CD4-positive, alpha-beta T cell (primary cell): ENCODE results near the gene PGD. TPM values are rescaled to one million over a fixed set of nuclear protein-coding genes. Genes with fewer than 3 reads are reported as not detected.
"Not testable (repeated sequence)": the region's sequence is repeated elsewhere in the genome, so short reads cannot be mapped to it uniquely, and the experiment has no call there.

Experiments used
- ATAC-seq: fragments of 200-7000 bp; cut with Tn5 transposase; one replicate; pipeline ENCODE4 v1.10.0; 2022; ENCODE audit warnings: mild to moderate bottlenecking; ENCODE audit not compliant: poor library complexity
- CTCF ChIA-PET: fragments of 350-600 bp; sonication (Branson Sonifier 250); formaldehyde crosslinking; loops from one replicate; lab custom pipeline; 2021; ENCODE audit warnings: antibody characterized with exemption, inconsistent platforms; lab: Charles Lee
- POLR2A ChIA-PET: fragments of 350-600 bp; sonication (Branson Sonifier 250); formaldehyde crosslinking; loops from one replicate; lab custom pipeline; 2021; ENCODE audit warnings: antibody characterized with exemption, inconsistent platforms; lab: Charles Lee
- DNase-seq, 14 experiments: peaks; one replicate each; pipeline ENCODE4 v3.0.0-alpha.2; 2013 to 2020; ENCODE audit warnings: mixed read lengths in 2 of 14
- H3K27ac ChIP-seq, 2 donors: one replicate each; pipeline versions ENCODE4 v1.5.1 to v1.7.0; 2013; ENCODE audit warnings: low read length in 2 of 2, low read depth in 1 of 2, mild to moderate bottlenecking in 1 of 2
- H3K27me3 ChIP-seq, 2 experiments: 1 replicate in 1 of 2; 2 replicates in 1 of 2; pipeline versions ENCODE4 v1.6.1 to v1.7.0; 2013; ENCODE audit warnings: low read length in 2 of 2, control low read depth in 1 of 2, mild to moderate bottlenecking in 1 of 2, moderate library complexity in 1 of 2; ENCODE audit not compliant: insufficient read depth in 2 of 2, control insufficient read depth in 1 of 2
- H3K36me3 ChIP-seq: one replicate; pipeline ENCODE4 v1.6.1; 2013; ENCODE audit warnings: low read length, control low read depth; ENCODE audit not compliant: insufficient read depth
- H3K4me1 ChIP-seq: one replicate; pipeline ENCODE4 v1.6.1; 2013; ENCODE audit warnings: low read length, control low read depth; ENCODE audit not compliant: insufficient read depth
- H3K4me3 ChIP-seq: one replicate; pipeline ENCODE4 v1.5.1; 2013; ENCODE audit warnings: mild to moderate bottlenecking, low read length, moderate library complexity
- H3K9me3 ChIP-seq, 2 experiments: 1 replicate in 1 of 2; 2 replicates in 1 of 2; pipeline versions ENCODE4 v1.6.1 to v1.7.0; 2013; ENCODE audit warnings: low read length in 2 of 2, mild to moderate bottlenecking in 2 of 2, control low read depth in 1 of 2, moderate library complexity in 1 of 2; ENCODE audit not compliant: control insufficient read depth in 1 of 2, insufficient read depth in 1 of 2
- H3K27ac Mint-ChIP-seq: one replicate; pipeline ENCODE4 v1.8.0; 2020; ENCODE audit warnings: mixed read lengths
- H3K27me3 Mint-ChIP-seq: one replicate; pipeline ENCODE4 v1.8.0; 2021; ENCODE audit warnings: mixed read lengths
- H3K36me3 Mint-ChIP-seq: one replicate; pipeline ENCODE4 v1.8.0; 2021; ENCODE audit warnings: low read depth, mixed read lengths
- H3K4me1 Mint-ChIP-seq: one replicate; pipeline ENCODE4 v1.8.0; 2021; ENCODE audit warnings: low read depth, mixed read lengths
- H3K4me3 Mint-ChIP-seq: one replicate; pipeline ENCODE4 v1.8.0; 2020; ENCODE audit warnings: mild to moderate bottlenecking, mixed read lengths
- H3K9me3 Mint-ChIP-seq: one replicate; pipeline ENCODE4 v1.8.0; 2020; ENCODE audit warnings: mixed read lengths
- intact Hi-C, 2 experiments: fragments of 100-400 bp; cut with DNase I in 1 of 2; cut with micrococcal nuclease in 1 of 2; formaldehyde crosslinking; loops; one replicate each; pipeline versions ENCODE4 v1.15.1 to v1.9.0; 2023 to 2025; cut with DNase I, micrococcal nuclease
- total RNA-seq, 174 experiments: library from RNA in 2 of 174; stranded (reverse) in 2 of 174; gene quantifications; one replicate each; pipeline ENCODE4 v1.2.3 and lab custom pipeline; 2021 to 2026
- TF ChIP-seq, protein P1 (sequence below): fragments of 200-600 bp; IDR thresholded peaks from one replicate; pipeline ENCODE4 v1.8.0; 2022; ENCODE audit warnings: antibody characterized with exemption, mild to moderate bottlenecking

The PGD gene
- total RNA-seq, 2 experiments from 2014 or later = 16.7 to 17.4 TPM

DNA sequence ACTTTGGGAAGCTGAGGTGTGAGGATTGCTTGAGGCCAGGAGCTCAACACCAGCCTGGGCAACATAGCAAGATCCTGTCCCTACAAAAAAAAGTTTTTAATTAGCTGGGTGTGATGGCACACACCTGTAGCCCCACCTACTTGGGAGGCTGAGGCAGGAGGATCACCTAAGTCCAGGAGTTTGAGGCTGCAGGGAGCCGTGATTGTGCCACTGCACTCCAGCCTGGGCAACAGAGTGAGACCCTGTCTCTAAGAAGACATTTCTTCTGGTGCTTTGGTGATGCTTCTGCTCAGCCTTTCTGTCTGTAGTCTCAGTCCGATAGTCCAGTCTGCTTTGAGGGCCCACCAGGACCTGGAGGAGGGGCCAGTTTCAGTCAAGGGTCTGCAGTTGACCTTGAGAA is 8.3 kb downstream of the PGD start:
- intact Hi-C loops = no loop called here
- CTCF ChIA-PET = no interaction called here
- Mint-ChIP-seq H3K4me1 (no peaks in the 10 kb centered on the region), H3K27ac (no peak overlapping the region), H3K4me3 (no peak overlapping the region), H3K36me3 (peaks cover 76% of the 10 kb centered on the region), H3K27me3 (no peaks in the 10 kb centered on the region), H3K9me3 (no peaks in the 10 kb centered on the region)
- Histone ChIP-seq H3K4me1 (no peaks in the 10 kb centered on the region), H3K27ac (no peak overlapping the region), H3K27me3 (no peaks in the 10 kb centered on the region), H3K4me3 (no peak overlapping the region), H3K36me3 (peaks cover 71% of the 10 kb centered on the region), H3K9me3 (no peaks in the 10 kb centered on the region)
- no peak for DNase-seq
- no peak for ATAC-seq
- POLR2A ChIA-PET = no interaction called here
- TF ChIP-seq, protein P1, sequence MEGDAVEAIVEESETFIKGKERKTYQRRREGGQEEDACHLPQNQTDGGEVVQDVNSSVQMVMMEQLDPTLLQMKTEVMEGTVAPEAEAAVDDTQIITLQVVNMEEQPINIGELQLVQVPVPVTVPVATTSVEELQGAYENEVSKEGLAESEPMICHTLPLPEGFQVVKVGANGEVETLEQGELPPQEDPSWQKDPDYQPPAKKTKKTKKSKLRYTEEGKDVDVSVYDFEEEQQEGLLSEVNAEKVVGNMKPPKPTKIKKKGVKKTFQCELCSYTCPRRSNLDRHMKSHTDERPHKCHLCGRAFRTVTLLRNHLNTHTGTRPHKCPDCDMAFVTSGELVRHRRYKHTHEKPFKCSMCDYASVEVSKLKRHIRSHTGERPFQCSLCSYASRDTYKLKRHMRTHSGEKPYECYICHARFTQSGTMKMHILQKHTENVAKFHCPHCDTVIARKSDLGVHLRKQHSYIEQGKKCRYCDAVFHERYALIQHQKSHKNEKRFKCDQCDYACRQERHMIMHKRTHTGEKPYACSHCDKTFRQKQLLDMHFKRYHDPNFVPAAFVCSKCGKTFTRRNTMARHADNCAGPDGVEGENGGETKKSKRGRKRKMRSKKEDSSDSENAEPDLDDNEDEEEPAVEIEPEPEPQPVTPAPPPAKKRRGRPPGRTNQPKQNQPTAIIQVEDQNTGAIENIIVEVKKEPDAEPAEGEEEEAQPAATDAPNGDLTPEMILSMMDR = no peak

DNA sequence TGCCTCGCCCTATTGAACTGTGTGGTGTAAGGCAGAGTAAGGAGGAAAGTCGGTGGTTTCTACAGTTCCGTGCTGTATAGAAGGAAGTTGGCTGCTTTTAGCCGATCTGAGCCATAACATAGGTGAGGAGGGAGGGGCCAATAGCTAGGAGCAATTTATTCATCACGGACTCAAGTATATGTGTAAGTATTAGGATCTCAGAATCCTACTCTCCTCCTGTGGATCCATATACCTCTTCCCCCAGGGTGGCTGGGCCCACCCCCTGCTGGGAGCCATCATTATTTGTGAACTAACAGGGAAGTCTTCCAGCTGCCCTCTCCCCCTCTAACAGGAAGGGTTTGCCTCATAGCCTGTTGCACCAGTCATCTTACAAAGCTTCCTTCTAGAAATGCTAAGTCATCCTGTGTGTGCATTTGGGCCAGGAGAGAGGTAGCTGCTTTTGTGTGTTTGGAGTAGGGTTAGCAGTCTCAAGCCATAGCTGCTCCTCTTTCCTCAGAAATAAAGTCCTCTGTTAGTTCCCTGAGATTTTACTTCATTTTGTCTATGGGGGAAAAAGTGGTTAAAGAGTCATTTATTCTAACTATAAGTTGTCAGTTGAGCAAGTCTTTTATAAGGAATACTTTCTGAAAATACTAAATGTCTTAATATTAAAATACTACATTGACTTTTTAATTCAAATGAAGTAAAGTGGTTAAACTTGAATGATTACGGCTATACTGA is 16.5 kb downstream of the PGD start:
- ChIA-PET CTCF (no interaction called here), POLR2A (no interaction called here)
- H3K36me3 Mint-ChIP-seq = peaks cover 89% of the 10 kb centered on the region
- H3K4me1 ChIP-seq = peaks cover 6% of the 10 kb centered on the region
- no peaks in the 10 kb centered on the region for H3K9me3 Mint-ChIP-seq
- peak; percentile 51 for ATAC-seq
- peaks cover 56% of the 10 kb centered on the region for H3K36me3 ChIP-seq
- no peak overlapping the region for H3K27ac ChIP-seq
- H3K27ac Mint-ChIP-seq = peak overlapping the region; percentile 10
- no peaks in the 10 kb centered on the region for H3K9me3 ChIP-seq
- H3K4me3 Mint-ChIP-seq = no peak overlapping the region
- TF ChIP-seq, protein P1 = no peak
- H3K27me3 Mint-ChIP-seq = no peaks in the 10 kb centered on the region
- no peak overlapping the region for H3K4me3 ChIP-seq
- peak in 3 of 14 experiments; percentile 21 to 46 (median 43) for DNase-seq
- H3K27me3 ChIP-seq = no peaks in the 10 kb centered on the region
- intact Hi-C loops = no loop called here
- H3K4me1 Mint-ChIP-seq = peaks cover 5% of the 10 kb centered on the region

DNA sequence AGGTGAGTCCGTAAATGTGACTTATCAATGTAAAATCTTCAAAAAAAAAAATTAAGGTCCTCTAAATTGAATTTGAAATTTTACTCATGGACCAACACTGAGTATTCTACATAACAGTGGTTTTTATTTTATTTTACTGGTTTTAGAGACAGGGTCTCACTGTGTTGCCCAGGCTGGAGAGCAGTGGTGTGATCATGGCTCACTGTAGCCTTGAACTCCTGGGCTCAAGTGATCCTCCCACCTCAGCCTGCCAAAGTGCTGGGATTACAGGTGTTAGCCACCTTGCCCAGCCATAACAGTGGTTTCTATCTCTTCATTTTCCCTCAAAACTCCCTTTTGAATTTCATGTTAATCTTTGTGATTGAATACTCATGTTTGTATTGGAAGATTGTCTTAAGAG is 17.1 kb downstream of the PGD start:
- H3K4me1 ChIP-seq, H3K27ac ChIP-seq, H3K9me3 ChIP-seq, intact Hi-C loops, H3K4me3 ChIP-seq, H3K4me1 Mint-ChIP-seq, H3K4me3 Mint-ChIP-seq, H3K27me3 ChIP-seq, ATAC-seq, DNase-seq, CTCF ChIA-PET, H3K27me3 Mint-ChIP-seq, H3K9me3 Mint-ChIP-seq, POLR2A ChIA-PET, H3K27ac Mint-ChIP-seq: not testable (repeated sequence)
- H3K36me3 ChIP-seq = peaks cover 54% of the 10 kb centered on the region
- H3K36me3 Mint-ChIP-seq = peaks cover 88% of the 10 kb centered on the region

DNA sequence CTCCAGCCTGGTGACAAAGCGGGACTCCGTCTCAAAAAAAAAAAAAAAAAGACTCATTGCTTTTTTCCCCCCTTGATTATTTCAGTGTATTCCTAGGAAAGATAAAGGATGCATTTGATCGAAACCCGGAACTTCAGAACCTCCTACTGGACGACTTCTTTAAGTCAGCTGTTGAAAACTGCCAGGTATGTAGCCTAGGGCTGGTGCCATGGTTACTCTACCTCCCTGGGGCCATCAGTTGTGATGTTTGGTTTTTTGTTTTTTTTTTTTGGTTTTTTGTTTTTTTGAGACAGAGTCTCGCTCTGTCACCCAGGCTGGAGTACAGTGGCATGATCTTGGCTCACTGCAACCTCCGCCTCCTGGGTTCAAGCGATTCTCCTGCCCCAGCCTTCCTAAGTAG is 19.9 kb downstream of the PGD start:
- DNase-seq, POLR2A ChIA-PET, H3K27ac Mint-ChIP-seq, H3K4me1 ChIP-seq, H3K4me3 ChIP-seq, H3K4me3 Mint-ChIP-seq, H3K27ac ChIP-seq, H3K27me3 Mint-ChIP-seq, ATAC-seq, H3K4me1 Mint-ChIP-seq, H3K27me3 ChIP-seq, H3K9me3 ChIP-seq, H3K9me3 Mint-ChIP-seq, intact Hi-C loops: not testable (repeated sequence)
- peaks cover 31% of the 10 kb centered on the region for H3K36me3 ChIP-seq
- CTCF ChIA-PET = interaction anchor here (1.2 kb wide), 1 partner anchor 11 kb away, joined by 3 read pairs; the partner anchor contains the start of gene CENPS
- H3K36me3 Mint-ChIP-seq = peaks cover 66% of the 10 kb centered on the region
